Measurements from ENCODE around the gene ME1.

The ME1 gene

DNA sequence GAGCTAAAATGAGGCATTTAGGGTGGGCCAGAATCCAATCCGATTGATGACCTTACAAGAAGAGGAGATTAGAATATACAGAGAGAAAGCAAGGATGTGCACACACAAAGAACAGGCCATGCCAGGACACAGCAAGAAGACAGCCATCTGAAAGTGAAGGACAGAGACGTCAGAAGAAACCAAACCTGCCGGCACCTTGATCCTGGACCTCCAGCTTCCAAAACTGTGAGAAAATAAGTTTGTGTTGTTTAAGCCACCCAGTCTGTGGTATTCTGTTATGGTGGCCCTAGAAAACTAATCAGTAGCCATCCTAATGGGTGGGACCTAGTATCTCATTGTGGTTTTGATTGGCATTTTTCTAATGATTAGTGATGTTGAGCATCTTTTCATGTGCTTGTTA is 39.7 kb upstream of the ME1 start:
- TF ChIP-seq CTCF (IDR thresholded peaks at IDR 0.05; ENCODE audit: low read depth, low read length, missing control alignments), result no peak

DNA sequence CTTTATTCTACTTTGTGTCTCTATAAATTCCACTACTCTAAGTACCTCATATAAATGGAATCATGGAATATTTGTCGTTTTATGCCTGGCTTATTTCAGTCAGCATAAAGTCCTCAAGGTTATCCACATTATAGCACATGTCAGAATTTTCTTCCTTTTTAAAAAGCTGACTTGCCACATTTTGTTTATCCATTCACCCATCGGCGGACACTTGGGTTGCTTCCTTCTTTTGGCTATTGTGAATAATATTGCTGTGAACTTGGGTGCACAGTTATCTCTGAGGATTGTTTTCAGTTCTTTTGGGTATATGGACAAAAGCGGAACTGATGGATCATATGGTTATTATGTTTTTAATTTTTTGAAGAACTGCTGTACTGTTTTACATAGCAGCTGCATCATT is 39.1 kb upstream of the ME1 start:
- DNase-seq (ENCODE audit: extremely low read depth, low read depth), result no peak
- no peak for TF ChIP-seq CTCF (IDR thresholded peaks at IDR 0.05; ENCODE audit: low read depth, low read length, missing control alignments)
- no peak overlapping the region for H3K4me3 ChIP-seq (replicated peaks; ENCODE audit: low read depth, low read length)

More for the DNA sequence above, 39.7 kb upstream of the ME1 start:
- H3K4me3 ChIP-seq (replicated peaks; ENCODE audit: low read depth, low read length), result no peak overlapping the region
- DNase-seq (ENCODE audit: extremely low read depth, low read depth), result no peak

- no peak for TF ChIP-seq CTCF (IDR thresholded peaks at IDR 0.05; ENCODE audit: low read depth, low read length, missing control alignments)
- no peak for DNase-seq (ENCODE audit: extremely low read depth, low read depth)
- H3K4me3 ChIP-seq (replicated peaks; ENCODE audit: low read depth, low read length), result no peak overlapping the region
Observed at GRCh38 chr6:83467620-83468036, 36.8 kb upstream of the ME1 start.

GRCh38 chr6:83466328-83466727 is 35.5 kb upstream of the ME1 start:
- H3K4me3 ChIP-seq (replicated peaks; ENCODE audit: low read depth, low read length), result no peak overlapping the region
- no peak for TF ChIP-seq CTCF (IDR thresholded peaks at IDR 0.05; ENCODE audit: low read depth, low read length, missing control alignments)
- DNase-seq (ENCODE audit: extremely low read depth, low read depth), result no peak

GRCh38 chr6:83464381-83465140 is 33.7 kb upstream of the ME1 start:
- no peak overlapping the region for H3K4me3 ChIP-seq (replicated peaks; ENCODE audit: low read depth, low read length)
- no peak for DNase-seq (ENCODE audit: extremely low read depth, low read depth)
- TF ChIP-seq CTCF (IDR thresholded peaks at IDR 0.05; ENCODE audit: low read depth, low read length, missing control alignments), result no peak

- DNase-seq (ENCODE audit: extremely low read depth, low read depth), result no peak
Observed at GRCh38 chr6:83463886-83464285, 33.0 kb upstream of the ME1 start.

More at GRCh38 chr6:83463886-83464285, 33.0 kb upstream of the ME1 start:
- no peak for TF ChIP-seq CTCF (IDR thresholded peaks at IDR 0.05; ENCODE audit: low read depth, low read length, missing control alignments)
- no peak overlapping the region for H3K4me3 ChIP-seq (replicated peaks; ENCODE audit: low read depth, low read length)

All from HFF-Myc (cell line).